Measurements from ENCODE around the gene PLEKHG4B. TPM values are rescaled to one million over a fixed set of nuclear protein-coding genes. Genes with fewer than 3 reads are reported as not detected.
A peak's percentile ranks its signal among the peaks of the same experiment; 100 is the strongest.
"Not testable (repeated sequence)": the region's sequence is repeated elsewhere in the genome, so short reads cannot be mapped to it uniquely, and the experiment has no call there.

The PLEKHG4B gene
- total and polyA plus RNA-seq, 2 of the 4 experiments (the other 2 are of a cell fraction), result 1.1 TPM

GRCh38 chr5:213803-214395, 121.9 kb downstream of the PLEKHG4B start:
- H2AK5ac ChIP-seq (ENCODE audit: low read depth, low read length), result no peak overlapping the region
- H4K8ac ChIP-seq (ENCODE audit: low read depth in 2 of 2, low read length in 2 of 2), result no peak overlapping the region
- peaks cover 18% of the 10 kb centered on the region for H4K20me1 ChIP-seq (ENCODE audit: insufficient read depth, low read length)
- H3K14ac ChIP-seq (replicated peaks; ENCODE audit: low read depth, low read length), result no peak overlapping the region
- no peak for DNase-seq
- H3K36me3 ChIP-seq (ENCODE audit: control insufficient read depth, insufficient read depth, low read length), result peaks cover 7% of the 10 kb centered on the region
- CTCF ChIA-PET, result no interaction called here
- no peak for TF ChIP-seq MAFK (IDR thresholded peaks at IDR 0.05; ENCODE audit: low read depth, low read length)
- no peak for TF ChIP-seq POLR2A (IDR thresholded peaks at IDR 0.05; ENCODE audit: low read depth, low read length)
- TF ChIP-seq ELK1 (IDR thresholded peaks at IDR 0.05; ENCODE audit: borderline replicate concordance, low read depth, low read length), result no peak
- in situ Hi-C loops (cut with MboI; ENCODE audit: low sequenced_read_pairs) (no loop called here), dilution Hi-C loops (cut with HindIII; ENCODE audit: low sequenced_read_pairs, unreplicated experiment) (no loop called here), intact Hi-C loops (cut with micrococcal nuclease) (no loop called here)
- H3K27ac ChIP-seq (ENCODE audit: insufficient read depth, low read length), result no peak overlapping the region
- no peak overlapping the region for H3K4me3 ChIP-seq (ENCODE audit: insufficient read depth, low read depth, low read length)
- H2BK5ac ChIP-seq (ENCODE audit: low read depth, low read length, poor library complexity, severe bottlenecking), result no peak overlapping the region
- H3K79me1 ChIP-seq (ENCODE audit: low read depth in 1 of 2, low read length in 2 of 2), result peaks cover 16 to 25% of the 10 kb centered on the region in 2 experiments
- H3K18ac ChIP-seq (ENCODE audit: low read depth, low read length), result no peak overlapping the region
- 100% methylated on average over 1 of the region's 12 CpGs; no CpG with 5 or more reads in 1 of the 2 experiments for WGBS, 2 experiments (ENCODE audit: extremely low coverage in 2 of 2, insufficient read length in 1 of 2)
- no peaks in the 10 kb centered on the region for H3K9me1 ChIP-seq (ENCODE audit: insufficient read depth, low read length)
- no peak overlapping the region for H3K4ac ChIP-seq (ENCODE audit: low read depth, low read length)
- H3K9ac ChIP-seq (ENCODE audit: low read depth, low read length), result no peak overlapping the region
- no peak overlapping the region for H2BK120ac ChIP-seq (ENCODE audit: low read depth, low read length)
- no peak overlapping the region for H2BK20ac ChIP-seq (ENCODE audit: low read depth, low read length)
- no peak for ATAC-seq (ENCODE audit: low read depth)
- no peaks in the 10 kb centered on the region for H3K9me3 ChIP-seq (ENCODE audit: control insufficient read depth, insufficient read depth, low read length)
- H4K5ac ChIP-seq (ENCODE audit: low read depth, low read length), result no peak overlapping the region
- no TSS peak for BruUV-seq (replicated peaks)
- H3K4me1 ChIP-seq (ENCODE audit: control insufficient read depth, insufficient read depth, low read length), result peaks cover 3% of the 10 kb centered on the region; the same call in 1 of the 2 replicates
- no peak overlapping the region for H2AK9ac ChIP-seq (replicated peaks; ENCODE audit: low read depth, low read length, poor library complexity)
- no peaks in the 10 kb centered on the region for H3K27me3 ChIP-seq (ENCODE audit: control insufficient read depth, insufficient read depth, low read length)
- no peak overlapping the region for H2BK15ac ChIP-seq (ENCODE audit: low read depth, low read length)
- H3K56ac ChIP-seq (ENCODE audit: extremely low read depth, insufficient read depth, low read length), result no peak overlapping the region
- no peak overlapping the region for H4K91ac ChIP-seq (ENCODE audit: insufficient read depth, low read depth, low read length)
- no peak overlapping the region for H3K4me2 ChIP-seq (ENCODE audit: low read depth, low read length)
- no peak overlapping the region for H2AFZ ChIP-seq (replicated peaks; ENCODE audit: low read length, poor library complexity)
- no peak overlapping the region for H3K23ac ChIP-seq (ENCODE audit: low read depth, low read length)
- POLR2A ChIA-PET (ENCODE audit: unreplicated experiment), result no interaction called here

GRCh38 chr5:215256-215655, 123.3 kb downstream of the PLEKHG4B start:
- peak; percentile 44 for DNase-seq
- H3K14ac ChIP-seq (replicated peaks; ENCODE audit: low read depth, low read length); H2BK5ac ChIP-seq (ENCODE audit: low read depth, low read length, poor library complexity, severe bottlenecking); H3K56ac ChIP-seq (ENCODE audit: extremely low read depth, insufficient read depth, low read length); dilution Hi-C loops (cut with HindIII; ENCODE audit: low sequenced_read_pairs, unreplicated experiment); ATAC-seq (ENCODE audit: low read depth); intact Hi-C loops (cut with micrococcal nuclease); H2BK120ac ChIP-seq (ENCODE audit: low read depth, low read length); H3K4me3 ChIP-seq (ENCODE audit: insufficient read depth, low read depth, low read length); H2AFZ ChIP-seq (replicated peaks; ENCODE audit: low read length, poor library complexity); H3K36me3 ChIP-seq (ENCODE audit: control insufficient read depth, insufficient read depth, low read length); H4K5ac ChIP-seq (ENCODE audit: low read depth, low read length); BruUV-seq (replicated peaks); H3K9me3 ChIP-seq (ENCODE audit: control insufficient read depth, insufficient read depth, low read length); in situ Hi-C loops (cut with MboI; ENCODE audit: low sequenced_read_pairs); H3K4me1 ChIP-seq (ENCODE audit: control insufficient read depth, insufficient read depth, low read length); H2BK15ac ChIP-seq (ENCODE audit: low read depth, low read length); H4K8ac ChIP-seq (ENCODE audit: low read depth in 2 of 2, low read length in 2 of 2); H4K91ac ChIP-seq (ENCODE audit: insufficient read depth, low read depth, low read length); H2AK9ac ChIP-seq (replicated peaks; ENCODE audit: low read depth, low read length, poor library complexity); H3K4me2 ChIP-seq (ENCODE audit: low read depth, low read length); POLR2A ChIA-PET (ENCODE audit: unreplicated experiment); H3K18ac ChIP-seq (ENCODE audit: low read depth, low read length); H3K27ac ChIP-seq (ENCODE audit: insufficient read depth, low read length); H3K9me1 ChIP-seq (ENCODE audit: insufficient read depth, low read length); H3K23ac ChIP-seq (ENCODE audit: low read depth, low read length); CTCF ChIA-PET; H2BK20ac ChIP-seq (ENCODE audit: low read depth, low read length); H3K4ac ChIP-seq (ENCODE audit: low read depth, low read length); H3K27me3 ChIP-seq (ENCODE audit: control insufficient read depth, insufficient read depth, low read length); H3K9ac ChIP-seq (ENCODE audit: low read depth, low read length): not testable (repeated sequence)
- Histone ChIP-seq H4K20me1 (ENCODE audit: insufficient read depth, low read length) (peaks cover 24% of the 10 kb centered on the region), H2AK5ac (ENCODE audit: low read depth, low read length) (peak overlapping the region; percentile 50; the same call in 1 of the 2 replicates), H3K79me1 (ENCODE audit: low read depth in 1 of 2, low read length in 2 of 2) (peaks cover 16 to 31% of the 10 kb centered on the region in 2 experiments)
- WGBS, 2 experiments (ENCODE audit: extremely low coverage in 2 of 2, insufficient read length in 1 of 2), result no CpG with 5 or more reads among the region's 2 CpGs

Data from IMR-90 (cell line).